Calu3 (cell line): ENCODE data around the gene DIS3L2. TPM values are rescaled to one million over a fixed set of nuclear protein-coding genes. Genes with fewer than 3 reads are reported as not detected.

Experiments used
- BruUV-seq: library from RNA; stranded (reverse); fragments of 400-500 nt; replicated peaks from 2 replicates; lab custom pipeline; 2021; lab: Mats Ljungman, UMichigan
- CTCF ChIA-PET: fragments of 300-600 bp; sonication (Branson Sonifier 250); formaldehyde crosslinking; loops from one replicate; lab custom pipeline; 2022; ENCODE audit warnings: antibody characterized with exemption; lab: Charles Lee
- DNase-seq: peaks from one replicate; pipeline ENCODE4 v3.0.0; 2022
- H3K27ac Mint-ChIP-seq: one replicate; pipeline ENCODE4 v1.8.0; 2022; ENCODE audit warnings: mixed read lengths; ENCODE audit not compliant: unreplicated experiment
- H3K27me3 Mint-ChIP-seq: one replicate; pipeline ENCODE4 v1.8.0; 2022; ENCODE audit warnings: mixed read lengths; ENCODE audit not compliant: unreplicated experiment
- H3K36me3 Mint-ChIP-seq: one replicate; pipeline ENCODE4 v1.8.0; 2022; ENCODE audit warnings: mild to moderate bottlenecking, moderate library complexity, mixed read lengths; ENCODE audit not compliant: insufficient read depth, unreplicated experiment
- H3K4me1 Mint-ChIP-seq: one replicate; pipeline ENCODE4 v1.8.0; 2022; ENCODE audit warnings: mild to moderate bottlenecking, low read depth, mixed read lengths; ENCODE audit not compliant: unreplicated experiment
- H3K4me3 Mint-ChIP-seq: one replicate; pipeline ENCODE4 v1.8.0; 2022; ENCODE audit warnings: mild to moderate bottlenecking, low read depth, moderate library complexity, mixed read lengths; ENCODE audit not compliant: unreplicated experiment
- H3K9me3 Mint-ChIP-seq: one replicate; pipeline ENCODE4 v1.8.0; 2022; ENCODE audit warnings: low read depth, mixed read lengths; ENCODE audit not compliant: unreplicated experiment
- CTCF ChIP-seq: fragments of 200-600 bp; IDR thresholded peaks from one replicate; pipeline ENCODE4 v1.8.0; 2022; ENCODE audit warnings: antibody characterized with exemption; ENCODE audit not compliant: unreplicated experiment
- intact Hi-C: fragments of 100-400 bp; cut with micrococcal nuclease; formaldehyde crosslinking; loops from one replicate; pipeline ENCODE4 v1.10.0; 2022; ENCODE audit not compliant: unreplicated experiment
- total RNA-seq: library from RNA; stranded (reverse); gene quantifications from 2 replicates; pipeline ENCODE4 v1.2.3, GENCODE V29; 2022

Gene DIS3L2
- total RNA-seq, 1 experiment from 2014 or later = 46.0 TPM

DNA sequence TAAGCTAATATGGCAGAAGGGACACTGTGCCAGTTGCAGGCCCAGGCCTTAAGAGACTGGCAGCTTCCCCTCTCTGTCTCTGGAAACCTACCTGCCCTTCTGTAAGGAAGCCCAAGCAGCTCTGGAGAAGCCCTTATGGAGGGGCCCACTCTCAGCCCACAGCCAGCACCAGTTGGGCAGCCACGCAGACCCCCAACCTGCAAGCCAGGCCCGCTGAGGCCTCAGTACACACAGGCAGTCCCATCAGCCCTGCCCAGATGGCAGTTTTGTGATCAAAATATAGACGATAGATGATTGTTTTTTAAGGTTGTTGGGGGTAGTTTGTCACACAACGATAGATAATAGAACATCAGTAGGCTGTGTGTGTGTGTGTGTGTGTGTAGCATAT is 380.2 kb downstream of the DIS3L2 start:
- CTCF ChIA-PET = no interaction called here
- no peaks in the 10 kb centered on the region for H3K4me1 Mint-ChIP-seq
- H3K9me3 Mint-ChIP-seq = no peaks in the 10 kb centered on the region

GRCh38 chr2:232342635-232343565 is 381.4 kb downstream of the DIS3L2 start:
- intact Hi-C loops = no loop called here
- CTCF ChIA-PET = interaction anchor here (1.1 kb wide), 1 partner anchor 8 kb away, joined by 3 read pairs; no protein-coding TSS in a partner anchor
- no peaks in the 10 kb centered on the region for H3K4me1 Mint-ChIP-seq
- TF ChIP-seq CTCF = no peak
- BruUV-seq = no TSS peak
- no peaks in the 10 kb centered on the region for H3K27me3 Mint-ChIP-seq
- H3K36me3 Mint-ChIP-seq = peaks cover 14% of the 10 kb centered on the region
- no peak overlapping the region for H3K4me3 Mint-ChIP-seq
- no peaks in the 10 kb centered on the region for H3K9me3 Mint-ChIP-seq
- no peak overlapping the region for H3K27ac Mint-ChIP-seq
- no peak for DNase-seq

More for the DNA sequence above, 380.2 kb downstream of the DIS3L2 start:
- intact Hi-C loops = no loop called here
- no peak overlapping the region for H3K27ac Mint-ChIP-seq
- no peak for DNase-seq
- no peaks in the 10 kb centered on the region for H3K27me3 Mint-ChIP-seq
- TF ChIP-seq CTCF = no peak
- peaks cover 18% of the 10 kb centered on the region for H3K36me3 Mint-ChIP-seq
- no peak overlapping the region for H3K4me3 Mint-ChIP-seq
- BruUV-seq = no TSS peak

- no peak overlapping the region for H3K4me3 Mint-ChIP-seq
- BruUV-seq = TSS peak; percentile 3
- intact Hi-C loops = no loop called here
- H3K27me3 Mint-ChIP-seq = no peaks in the 10 kb centered on the region
- CTCF ChIA-PET = no interaction called here
- no peak for TF ChIP-seq CTCF
- no peaks in the 10 kb centered on the region for H3K4me1 Mint-ChIP-seq
- H3K27ac Mint-ChIP-seq = no peak overlapping the region
- H3K36me3 Mint-ChIP-seq = peaks cover 11% of the 10 kb centered on the region
- no peak for DNase-seq
- no peaks in the 10 kb centered on the region for H3K9me3 Mint-ChIP-seq
Measured at GRCh38 chr2:232343821-232344220, 382.3 kb downstream of the DIS3L2 start.

DNA sequence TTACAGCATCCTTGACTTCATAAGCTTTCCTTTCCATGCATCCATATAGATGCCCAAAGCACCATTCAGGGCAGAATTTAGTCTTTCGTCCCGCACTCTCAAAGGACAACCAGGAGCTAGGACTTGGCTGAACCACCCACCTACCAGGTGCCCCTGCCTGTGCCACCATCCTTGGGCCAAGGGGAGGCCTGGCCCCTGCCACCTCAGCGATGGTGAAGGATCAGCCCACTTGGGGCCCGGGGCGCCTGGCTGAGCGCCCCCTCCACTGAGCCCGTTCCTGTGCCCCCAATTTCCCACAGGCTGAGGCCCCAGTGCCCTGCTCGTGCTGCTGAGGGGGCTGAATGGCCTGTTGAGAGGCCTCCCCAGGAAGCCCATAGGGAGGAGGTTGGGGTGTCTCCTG is 383.7 kb downstream of the DIS3L2 start:
- CTCF ChIA-PET = no interaction called here
- no peak for DNase-seq
- Mint-ChIP-seq H3K36me3 (no peaks in the 10 kb centered on the region), H3K4me1 (no peaks in the 10 kb centered on the region), H3K27me3 (no peaks in the 10 kb centered on the region), H3K27ac (no peak overlapping the region), H3K9me3 (no peaks in the 10 kb centered on the region), H3K4me3 (no peak overlapping the region)
- intact Hi-C loops = loop anchor here (5.0 kb wide), 1 partner anchor 97 kb away; no protein-coding TSS in a partner anchor
- no peak for TF ChIP-seq CTCF
- no TSS peak for BruUV-seq
